Activated CD8-positive, alpha-beta memory T cell treated with anti-CD3 and anti-CD28 coated beads, Interleukin-2, amount 10 ng/mL, durations not matched to agents 7 days and 5 days (primary cell): Measurements from ENCODE around the gene SALL3. TPM values are rescaled to one million over a fixed set of nuclear protein-coding genes. Genes with fewer than 3 reads are reported as not detected.
"Not testable (repeated sequence)": the region's sequence is repeated elsewhere in the genome, so short reads cannot be mapped to it uniquely, and the experiment has no call there.

Experiments
- ATAC-seq: fragments of 150-1000 bp; cut with Tn5 transposase; one replicate; pipeline ENCODE4 v1.10.0; 2021; ENCODE audit warnings: moderate library complexity
- CTCF ChIA-PET: fragments of 350-600 bp; sonication (Branson Sonifier 250); formaldehyde crosslinking; loops from one replicate; lab custom pipeline; 2021; ENCODE audit warnings: antibody characterized with exemption; lab: Charles Lee
- DNase-seq: peaks from one replicate; pipeline ENCODE4 v3.0.0-alpha.2; 2020
- H3K27ac Mint-ChIP-seq: one replicate; pipeline ENCODE4 v1.8.0; 2021; ENCODE audit warnings: mild to moderate bottlenecking, mixed read lengths
- H3K27me3 Mint-ChIP-seq: one replicate; pipeline ENCODE4 v1.8.0; 2021; ENCODE audit warnings: mixed read lengths
- H3K36me3 Mint-ChIP-seq: one replicate; pipeline ENCODE4 v1.8.0; 2021; ENCODE audit warnings: mild to moderate bottlenecking, mixed read lengths
- H3K4me1 Mint-ChIP-seq: one replicate; pipeline ENCODE4 v1.8.0; 2021; ENCODE audit warnings: mixed read lengths
- H3K4me3 Mint-ChIP-seq: one replicate; pipeline ENCODE4 v1.8.0; 2021; ENCODE audit warnings: mild to moderate bottlenecking, moderate library complexity, mixed read lengths
- H3K9me3 Mint-ChIP-seq: one replicate; pipeline ENCODE4 v1.8.0; 2022; ENCODE audit warnings: low read depth, mixed read lengths
- total RNA-seq, 2 experiments: library from RNA; stranded (reverse); gene quantifications; one replicate each; pipeline ENCODE4 v1.2.3, GENCODE V29; 2021

Gene SALL3
- total RNA-seq: not detected

DNA sequence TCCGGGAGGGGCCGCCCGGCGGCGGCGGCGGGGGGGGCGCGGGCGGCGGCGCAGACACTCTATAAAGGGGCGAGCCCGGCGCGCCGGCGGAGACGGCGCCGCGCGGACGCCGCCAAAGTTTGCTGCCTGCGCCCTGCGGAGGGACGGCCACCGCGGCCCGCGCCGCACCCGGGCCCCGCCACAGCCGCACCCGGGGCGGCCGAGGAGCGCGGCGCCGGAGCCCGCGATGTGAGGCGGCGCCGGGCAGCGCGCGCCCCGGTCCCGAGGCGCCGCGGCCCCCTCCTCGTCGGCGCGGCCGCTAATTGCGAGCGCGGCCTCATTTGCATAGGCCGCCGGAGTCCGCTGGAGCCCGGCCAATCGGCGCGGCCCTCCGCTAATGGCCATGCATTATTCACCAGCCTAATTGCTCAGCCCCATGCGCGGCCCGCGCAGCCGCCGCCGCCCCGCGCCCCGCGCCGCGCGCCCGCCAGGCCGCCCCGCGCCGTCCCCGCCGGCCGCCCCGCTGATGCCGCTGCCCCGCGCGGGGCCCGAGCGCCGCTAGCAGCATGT, at the start of gene SALL3:
Gene SALL3 (plus strand): TSS at position 89 of the 549 bp plus-strand sequence. CDS start 457 bp downstream, at position 546.
- CTCF ChIA-PET: no interaction called here
- H3K27ac Mint-ChIP-seq: peak within 1 kb of the TSS; percentile 46
- ATAC-seq (no peak), DNase-seq (no peak)
- peaks cover 7% of the 10 kb centered on the region for H3K36me3 Mint-ChIP-seq
- peaks cover 9% of the 10 kb centered on the region for H3K4me1 Mint-ChIP-seq
- peaks cover 2% of the 10 kb centered on the region for H3K9me3 Mint-ChIP-seq
- H3K27me3 Mint-ChIP-seq: peaks cover 73% of the 10 kb centered on the region
- H3K4me3 Mint-ChIP-seq: no peak within 1 kb of the TSS

GRCh38 chr18:78932281-78932680, 47.3 kb upstream of the SALL3 start:
- no peaks in the 10 kb centered on the region for H3K36me3 Mint-ChIP-seq
- H3K27ac Mint-ChIP-seq: no peak overlapping the region
- CTCF ChIA-PET: no interaction called here
- ATAC-seq (no peak), DNase-seq (no peak)
- no peak overlapping the region for H3K4me3 Mint-ChIP-seq
- peaks cover 9% of the 10 kb centered on the region for H3K27me3 Mint-ChIP-seq
- H3K4me1 Mint-ChIP-seq: no peaks in the 10 kb centered on the region
- H3K9me3 Mint-ChIP-seq: no peaks in the 10 kb centered on the region

DNA sequence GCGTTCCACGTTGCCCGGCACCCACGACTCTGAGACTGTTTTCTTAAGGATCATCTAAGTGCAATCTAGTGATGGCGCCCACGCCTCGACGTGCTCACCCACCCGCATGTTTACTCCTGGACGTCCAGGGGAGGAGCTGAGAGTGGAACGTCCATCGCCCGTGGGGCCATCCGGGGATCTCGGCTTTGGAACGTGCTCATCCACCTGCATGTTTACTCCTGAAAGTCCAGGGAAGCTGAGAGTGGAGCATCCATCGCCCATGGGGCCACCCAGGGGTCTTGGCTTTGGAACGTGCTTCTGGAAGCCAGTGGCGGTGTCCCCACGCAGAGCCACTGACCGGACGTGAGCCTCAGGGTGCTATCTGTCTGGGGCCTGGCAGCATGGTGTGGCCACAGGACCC, 45.6 kb upstream of the SALL3 start:
- CTCF ChIA-PET: no interaction called here
- H3K27me3 Mint-ChIP-seq: peaks cover 9% of the 10 kb centered on the region
- ATAC-seq (no peak), DNase-seq (no peak)
- no peaks in the 10 kb centered on the region for H3K9me3 Mint-ChIP-seq
- no peak overlapping the region for H3K27ac Mint-ChIP-seq
- peaks cover 6% of the 10 kb centered on the region for H3K4me1 Mint-ChIP-seq
- no peak overlapping the region for H3K4me3 Mint-ChIP-seq
- H3K36me3 Mint-ChIP-seq: no peaks in the 10 kb centered on the region

DNA sequence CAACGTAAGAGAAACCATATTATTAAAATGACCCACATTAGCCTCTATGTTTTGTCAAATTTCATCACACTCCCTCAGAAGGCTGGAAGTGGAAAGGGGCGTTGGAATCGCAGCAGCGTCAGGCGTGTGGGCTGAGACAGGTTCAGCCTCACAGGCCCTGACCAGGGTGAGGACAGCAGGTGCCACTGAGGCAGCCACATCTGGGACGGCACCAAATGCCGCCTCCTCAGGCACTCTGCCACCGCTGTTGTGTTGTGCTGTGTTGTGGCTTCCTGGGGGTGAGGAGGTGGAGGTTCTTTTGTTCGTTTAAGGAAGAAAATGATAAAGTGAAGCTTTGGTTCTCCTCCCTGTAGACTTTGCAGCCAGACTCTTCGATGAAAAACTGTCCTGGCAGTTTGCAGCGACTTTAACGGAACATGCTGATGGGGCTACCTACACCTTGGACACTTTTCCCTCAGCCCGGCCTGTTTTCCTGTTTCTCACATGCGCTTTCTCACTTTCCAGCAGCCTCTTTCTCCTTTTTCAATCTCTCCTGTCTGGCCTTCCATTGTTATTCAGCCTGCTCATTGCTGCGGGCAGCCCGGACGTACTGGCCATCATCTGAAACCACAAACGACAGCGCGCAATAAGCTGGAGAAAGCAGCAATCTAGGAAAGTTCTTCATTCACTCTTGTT, 44.9 kb upstream of the SALL3 start:
- Mint-ChIP-seq H3K4me1 (peaks cover 11% of the 10 kb centered on the region), H3K4me3 (no peak overlapping the region), H3K36me3 (no peaks in the 10 kb centered on the region), H3K27ac (no peak overlapping the region), H3K9me3 (no peaks in the 10 kb centered on the region), H3K27me3 (peaks cover 9% of the 10 kb centered on the region)
- ATAC-seq: no peak
- CTCF ChIA-PET: no interaction called here
- DNase-seq: no peak

- H3K36me3 Mint-ChIP-seq: no peaks in the 10 kb centered on the region
Observed at GRCh38 chr18:78935406-78935805, 44.2 kb upstream of the SALL3 start.

GRCh38 chr18:78936251-78937005, 43.2 kb upstream of the SALL3 start:
- H3K36me3 Mint-ChIP-seq: no peaks in the 10 kb centered on the region
- CTCF ChIA-PET: no interaction called here
- no peak overlapping the region for H3K27ac Mint-ChIP-seq
- ATAC-seq (no peak), DNase-seq (no peak)
- peaks cover 14% of the 10 kb centered on the region for H3K4me1 Mint-ChIP-seq
- no peaks in the 10 kb centered on the region for H3K9me3 Mint-ChIP-seq
- H3K4me3 Mint-ChIP-seq: no peak overlapping the region
- peaks cover 9% of the 10 kb centered on the region for H3K27me3 Mint-ChIP-seq

More at GRCh38 chr18:78935406-78935805, 44.2 kb upstream of the SALL3 start:
- DNase-seq (no peak), ATAC-seq (no peak)
- Mint-ChIP-seq H3K4me3 (no peak overlapping the region), H3K9me3 (no peaks in the 10 kb centered on the region), H3K4me1 (peaks cover 14% of the 10 kb centered on the region), H3K27me3 (peaks cover 9% of the 10 kb centered on the region), H3K27ac (no peak overlapping the region)
- CTCF ChIA-PET: no interaction called here

DNA sequence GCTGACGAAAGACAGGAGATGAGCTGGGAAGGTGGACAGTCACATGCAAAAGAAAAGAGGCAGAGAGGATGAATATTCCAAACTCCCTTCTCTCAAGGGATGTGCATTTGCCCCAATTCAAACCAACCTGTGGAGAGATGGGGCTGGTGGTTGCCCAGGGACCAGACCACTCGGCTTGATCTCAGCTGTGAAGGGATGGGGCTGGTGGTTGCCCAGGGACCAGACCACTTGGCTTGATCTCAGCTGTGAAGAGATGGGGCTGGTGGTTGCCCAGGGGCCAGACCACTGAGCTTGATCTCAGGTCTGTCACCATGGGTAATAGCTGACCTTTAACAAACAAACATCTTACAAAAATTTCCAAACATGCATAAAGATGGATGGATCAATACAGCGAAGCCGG, 42.5 kb upstream of the SALL3 start:
- CTCF ChIA-PET: interaction anchor here (0.8 kb wide), 1 partner anchor 62 kb away, joined by 4 read pairs; no protein-coding TSS in a partner anchor
- peaks cover 7% of the 10 kb centered on the region for H3K27me3 Mint-ChIP-seq
- no peaks in the 10 kb centered on the region for H3K9me3 Mint-ChIP-seq
- H3K27ac Mint-ChIP-seq: no peak overlapping the region
- H3K4me1 Mint-ChIP-seq: peaks cover 14% of the 10 kb centered on the region
- DNase-seq: no peak
- H3K36me3 Mint-ChIP-seq: no peaks in the 10 kb centered on the region
- no peak overlapping the region for H3K4me3 Mint-ChIP-seq
- no peak for ATAC-seq

GRCh38 chr18:78939105-78939504, 40.5 kb upstream of the SALL3 start:
- H3K27ac Mint-ChIP-seq: no peak overlapping the region
- peaks cover 14% of the 10 kb centered on the region for H3K4me1 Mint-ChIP-seq
- DNase-seq (peak; percentile 69), ATAC-seq (peak; percentile 87)
- CTCF ChIA-PET: no interaction called here
- no peak overlapping the region for H3K4me3 Mint-ChIP-seq
- H3K9me3 Mint-ChIP-seq: no peaks in the 10 kb centered on the region
- peaks cover 16% of the 10 kb centered on the region for H3K27me3 Mint-ChIP-seq
- H3K36me3 Mint-ChIP-seq: no peaks in the 10 kb centered on the region

DNA sequence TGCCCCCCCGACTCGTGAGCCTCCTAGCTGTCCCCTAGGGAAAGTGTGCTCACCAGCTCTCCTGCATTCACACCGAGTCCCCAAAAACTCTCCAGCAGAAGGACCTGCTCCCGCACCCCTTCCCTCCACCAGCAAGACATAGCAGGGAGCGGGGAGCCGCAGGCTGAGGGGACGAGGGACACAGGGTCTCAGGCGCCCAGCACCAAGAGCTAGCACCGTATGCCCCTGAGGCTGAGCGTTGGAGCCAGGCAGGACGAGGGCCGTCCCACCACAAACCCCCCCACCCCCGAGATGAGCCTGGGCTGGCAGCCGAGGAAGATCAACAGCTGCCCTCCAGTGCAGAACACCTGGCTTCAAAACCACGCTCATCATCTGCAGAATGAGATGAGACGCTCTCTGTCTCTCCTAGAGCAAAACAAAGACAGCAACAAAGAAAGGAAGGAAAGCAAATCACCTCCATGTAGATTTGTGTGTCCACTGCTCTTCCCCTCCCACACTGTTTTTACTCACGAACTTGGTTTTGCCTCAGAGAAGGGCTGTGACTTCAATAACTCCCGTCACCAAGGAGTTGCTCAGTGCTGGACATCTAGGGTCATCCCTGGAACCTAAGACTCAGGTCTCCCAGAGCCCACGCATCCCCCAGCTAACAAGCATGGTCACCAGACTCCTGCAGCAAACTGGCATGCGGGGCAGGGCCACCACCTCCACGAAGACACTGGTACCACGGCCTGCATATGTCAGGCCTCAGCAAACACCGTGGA, 39.7 kb upstream of the SALL3 start:
- Mint-ChIP-seq H3K36me3 (no peaks in the 10 kb centered on the region), H3K4me1 (peaks cover 14% of the 10 kb centered on the region), H3K27ac (no peak overlapping the region), H3K9me3 (no peaks in the 10 kb centered on the region), H3K4me3 (no peak overlapping the region), H3K27me3 (peaks cover 15% of the 10 kb centered on the region)
- ATAC-seq (no peak), DNase-seq (no peak)
- CTCF ChIA-PET: no interaction called here

DNA sequence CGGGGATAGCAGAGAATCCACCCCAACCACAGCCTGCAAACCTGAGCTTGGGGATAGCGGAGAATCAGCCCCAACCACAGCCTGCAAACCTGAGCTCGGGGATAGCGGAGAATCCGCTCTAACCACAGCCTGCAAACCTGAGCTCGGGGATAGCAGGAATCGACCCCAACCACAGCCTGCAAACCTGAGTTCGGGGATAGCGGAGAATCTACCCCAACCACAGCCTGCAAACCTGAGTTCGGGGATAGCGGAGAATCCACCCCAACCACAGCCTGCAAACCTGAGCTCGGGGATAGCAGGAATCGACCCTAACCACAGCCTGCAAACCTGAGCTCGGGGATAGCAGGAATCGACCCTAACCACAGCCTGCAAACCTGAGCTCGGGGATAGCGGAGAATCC, 37.4 kb upstream of the SALL3 start:
- CTCF ChIA-PET, ATAC-seq: not testable (repeated sequence)

DNA sequence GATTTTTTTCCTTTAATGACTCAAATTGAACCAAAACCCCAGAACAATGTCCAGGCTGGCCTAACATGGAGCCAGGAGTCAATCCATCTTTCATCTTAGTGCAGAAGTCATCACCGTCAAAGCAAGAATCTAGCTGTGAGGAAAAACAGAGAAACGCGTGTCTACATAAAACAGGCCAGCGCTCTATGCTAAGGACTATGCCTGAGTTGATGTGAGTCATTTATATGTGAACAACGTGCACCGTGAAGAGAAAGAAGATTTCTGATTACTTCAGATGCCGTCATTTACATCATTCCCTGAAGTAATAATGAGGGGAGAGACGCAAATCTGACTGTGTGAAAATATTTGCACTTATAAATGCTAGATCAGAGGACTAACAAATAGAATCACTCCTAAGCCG, 34.0 kb upstream of the SALL3 start:
- Mint-ChIP-seq H3K27me3 (peaks cover 17% of the 10 kb centered on the region), H3K9me3 (no peaks in the 10 kb centered on the region), H3K27ac (no peak overlapping the region), H3K4me3 (no peak overlapping the region), H3K36me3 (no peaks in the 10 kb centered on the region), H3K4me1 (no peaks in the 10 kb centered on the region)
- no peak for ATAC-seq
- no peak for DNase-seq
- CTCF ChIA-PET: no interaction called here

More for the DNA sequence above, 37.4 kb upstream of the SALL3 start:
- peaks cover 15% of the 10 kb centered on the region for H3K27me3 Mint-ChIP-seq
- not testable (repeated sequence) for H3K36me3 Mint-ChIP-seq, H3K4me3 Mint-ChIP-seq, DNase-seq, H3K9me3 Mint-ChIP-seq, H3K27ac Mint-ChIP-seq
- peaks cover 14% of the 10 kb centered on the region for H3K4me1 Mint-ChIP-seq

- no peaks in the 10 kb centered on the region for H3K36me3 Mint-ChIP-seq
- no peak overlapping the region for H3K4me3 Mint-ChIP-seq
- ATAC-seq: no peak
- H3K27me3 Mint-ChIP-seq: peaks cover 17% of the 10 kb centered on the region
- H3K4me1 Mint-ChIP-seq: no peaks in the 10 kb centered on the region
- H3K9me3 Mint-ChIP-seq: peaks cover 8% of the 10 kb centered on the region
- no peak for DNase-seq
- CTCF ChIA-PET: no interaction called here
- H3K27ac Mint-ChIP-seq: no peak overlapping the region
Observed at GRCh38 chr18:78947291-78947690, 32.3 kb upstream of the SALL3 start.

DNA sequence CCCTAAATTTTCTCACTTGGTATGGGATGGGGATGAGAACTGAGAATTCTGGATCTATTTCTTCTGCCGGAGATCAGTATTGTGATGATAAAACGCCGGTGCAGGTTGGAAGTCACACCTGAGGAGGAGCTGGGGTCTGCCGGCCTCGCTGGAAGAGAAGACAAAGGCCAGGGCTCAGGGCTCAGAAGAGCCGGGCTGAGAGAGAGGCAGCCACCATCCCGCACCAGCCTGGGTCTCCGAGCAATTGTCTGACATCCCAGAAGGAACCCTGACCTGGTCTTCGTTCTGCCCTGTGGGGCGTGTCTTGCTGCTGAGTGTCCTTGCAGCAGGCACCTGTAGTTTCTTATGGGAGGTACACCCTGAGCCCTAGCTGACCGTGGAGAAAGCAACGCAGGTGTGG, 31.4 kb upstream of the SALL3 start:
- no peak for DNase-seq
- H3K27ac Mint-ChIP-seq: no peak overlapping the region
- no peak for ATAC-seq
- H3K36me3 Mint-ChIP-seq: no peaks in the 10 kb centered on the region
- peaks cover 15% of the 10 kb centered on the region for H3K27me3 Mint-ChIP-seq
- H3K4me1 Mint-ChIP-seq: no peaks in the 10 kb centered on the region
- CTCF ChIA-PET: no interaction called here
- H3K9me3 Mint-ChIP-seq: peaks cover 8% of the 10 kb centered on the region
- no peak overlapping the region for H3K4me3 Mint-ChIP-seq
